Stimulated activated CD8-positive, alpha-beta memory T cell treated with anti-CD3 and anti-CD28 coated beads, Interleukin-4, amount 100 ng/mL, for 24 hours (primary cell): ENCODE data around the gene IL17D.
"Not testable (repeated sequence)": the region's sequence is repeated elsewhere in the genome, so short reads cannot be mapped to it uniquely, and the experiment has no call there.

ENCODE experiments used
- DNase-seq: peaks from one replicate; pipeline ENCODE4 v3.0.0-alpha.2; 2020; ENCODE audit warnings: low read depth

Gene IL17D

GRCh38 chr13:20719783-20720182, 16.3 kb downstream of the IL17D start:
- no peak for DNase-seq

GRCh38 chr13:20720499-20720898, 17.0 kb downstream of the IL17D start:
- no peak for DNase-seq

- no peak for DNase-seq
Measured at GRCh38 chr13:20721058-20721453, 17.6 kb downstream of the IL17D start.

GRCh38 chr13:20721454-20722357, 18.2 kb downstream of the IL17D start:
- no peak for DNase-seq

- no peak for DNase-seq
Measured at GRCh38 chr13:20727856-20728255, 24.4 kb downstream of the IL17D start.

- DNase-seq, result no peak
Measured at GRCh38 chr13:20728579-20729311, 25.2 kb downstream of the IL17D start.

- DNase-seq, result no peak
Measured at GRCh38 chr13:20729633-20730585, 26.4 kb downstream of the IL17D start.

GRCh38 chr13:20738616-20739015, 35.1 kb downstream of the IL17D start:
- no peak for DNase-seq

- DNase-seq, result no peak
Measured at GRCh38 chr13:20740021-20740420, 36.5 kb downstream of the IL17D start.

- not testable (repeated sequence) for DNase-seq
Measured at GRCh38 chr13:20743830-20744404, 40.4 kb downstream of the IL17D start.

- no peak for DNase-seq
Measured at GRCh38 chr13:20749377-20749776, 45.9 kb downstream of the IL17D start.

- no peak for DNase-seq
Measured at GRCh38 chr13:20754009-20754408, 50.5 kb downstream of the IL17D start.

- DNase-seq, result no peak
Measured at GRCh38 chr13:20760872-20761271, 57.4 kb downstream of the IL17D start.

GRCh38 chr13:20767309-20767943, 63.9 kb downstream of the IL17D start:
- DNase-seq, result no peak

- no peak for DNase-seq
Measured at GRCh38 chr13:20769091-20769490, 65.6 kb downstream of the IL17D start.

- DNase-seq, result no peak
Measured at GRCh38 chr13:20769834-20770233, 66.3 kb downstream of the IL17D start.
